Measurements from ENCODE around the gene LAMB1. TPM values are rescaled to one million over a fixed set of nuclear protein-coding genes. Genes with fewer than 3 reads are reported as not detected.

The LAMB1 gene
- total RNA-seq, 3 donors from 2014 or later: 82.0 to 165 (median 148) TPM

DNA sequence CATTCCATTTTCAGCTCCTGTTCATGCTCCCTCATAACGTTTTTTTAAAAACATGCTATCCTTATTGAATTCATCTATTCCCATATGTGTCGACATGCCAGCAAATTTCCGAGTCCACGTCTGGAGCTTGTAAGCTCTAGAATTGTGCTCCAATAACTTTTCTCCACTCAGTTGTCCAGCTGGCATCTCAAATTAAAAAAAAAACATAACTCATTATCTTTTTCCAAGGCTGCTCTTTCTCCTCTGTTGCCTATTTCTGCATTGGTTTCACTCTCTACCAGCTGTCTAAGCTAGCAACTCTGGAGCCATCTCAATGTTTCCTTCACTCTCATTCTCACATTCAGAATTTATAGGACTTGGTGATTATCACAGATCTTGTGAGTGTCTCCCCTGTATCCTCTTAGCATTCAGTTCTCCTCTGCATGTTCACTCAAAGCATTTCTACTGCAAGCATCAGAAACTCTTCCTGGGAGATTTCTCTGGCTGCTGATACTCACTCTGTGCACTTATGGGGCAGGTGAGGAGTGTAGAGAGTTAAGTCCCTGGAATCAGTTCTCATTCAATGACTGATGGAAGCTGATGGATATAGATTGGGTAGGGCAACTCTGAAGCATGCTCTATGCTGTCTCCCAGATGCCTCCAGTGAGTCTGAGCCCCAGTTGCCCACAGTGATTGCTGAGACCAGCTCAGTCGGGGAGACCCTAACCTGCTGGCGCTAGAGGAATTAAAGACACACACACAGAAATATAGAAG lies 118.7 kb downstream of the LAMB1 start:
- Histone ChIP-seq H3K4me3 (no peak overlapping the region), H3K36me3 (ENCODE audit: low read depth) (no peaks in the 10 kb centered on the region), H3K9me3 (no peaks in the 10 kb centered on the region), H3K4me1 (ENCODE audit: low read depth) (no peaks in the 10 kb centered on the region)
- ATAC-seq (no peak), DNase-seq (no peak)
- TF ChIP-seq CTCF (IDR thresholded peaks at IDR 0.05): no peak
- intact Hi-C loops (cut with DNase I, micrococcal nuclease): no loop called here

DNA sequence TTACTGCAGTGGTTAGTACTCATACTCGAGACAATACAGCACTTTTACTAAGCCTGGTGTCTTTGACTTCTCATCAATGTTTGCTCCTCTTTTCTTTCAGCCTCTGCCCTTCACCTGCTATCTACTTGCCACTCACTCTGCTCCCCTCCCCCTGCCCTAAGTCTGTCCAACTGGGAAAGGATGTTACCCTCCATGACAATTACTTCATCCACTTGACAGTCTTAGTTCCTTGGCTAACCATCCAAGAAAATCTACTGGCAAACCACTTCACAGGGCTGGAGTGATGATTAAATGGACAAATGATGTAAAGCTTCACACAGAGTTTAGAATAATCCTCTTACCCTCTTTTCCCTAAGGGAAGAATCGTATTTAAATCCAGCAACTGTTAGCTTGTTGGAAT lies 120.2 kb downstream of the LAMB1 start:
- DNase-seq (no peak), ATAC-seq (no peak)
- H3K36me3 ChIP-seq (ENCODE audit: low read depth): no peaks in the 10 kb centered on the region
- H3K4me3 ChIP-seq: no peak overlapping the region
- no peaks in the 10 kb centered on the region for H3K4me1 ChIP-seq (ENCODE audit: low read depth)
- TF ChIP-seq CTCF (IDR thresholded peaks at IDR 0.05): no peak
- intact Hi-C loops (cut with DNase I, micrococcal nuclease): no loop called here
- H3K9me3 ChIP-seq: no peaks in the 10 kb centered on the region

- ATAC-seq: peak; percentile 84
- no peaks in the 10 kb centered on the region for H3K36me3 ChIP-seq (ENCODE audit: low read depth)
- no peaks in the 10 kb centered on the region for H3K9me3 ChIP-seq
- intact Hi-C loops (cut with DNase I, micrococcal nuclease): loop anchor here (10.0 kb wide), 3 partner anchors 95 to 415 kb away; partner anchors contain the start of gene CBLL1 (in 2 of the 2)
- peak; percentile 51 for TF ChIP-seq CTCF (IDR thresholded peaks at IDR 0.05)
- no peak overlapping the region for H3K4me3 ChIP-seq
- no peaks in the 10 kb centered on the region for H3K4me1 ChIP-seq (ENCODE audit: low read depth)
- DNase-seq: peak in 1 of 3 donors; percentile 74
These were observed 123.4 kb downstream of the LAMB1 start for GRCh38 chr7:107879400-107880035.

DNA sequence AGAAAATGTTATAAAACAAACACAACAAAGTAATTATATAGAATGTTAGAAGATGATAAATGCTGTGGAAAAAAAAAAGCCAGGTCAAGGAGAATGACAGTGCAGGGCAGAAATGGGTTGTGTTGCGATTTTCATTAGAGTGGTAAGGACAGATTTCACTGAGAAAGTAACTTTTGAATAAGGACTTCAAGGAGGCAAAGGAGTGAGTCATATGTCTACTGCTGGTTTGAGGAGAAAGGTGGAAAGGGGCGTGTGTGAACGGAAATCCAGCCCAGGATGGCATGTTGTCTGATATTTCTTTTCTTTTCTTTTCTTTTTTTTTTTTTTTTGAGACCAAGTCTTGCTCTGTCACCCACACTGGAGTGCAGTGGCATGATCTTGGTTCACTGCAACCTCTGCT lies 124.3 kb downstream of the LAMB1 start:
- no peaks in the 10 kb centered on the region for H3K4me1 ChIP-seq (ENCODE audit: low read depth)
- H3K4me3 ChIP-seq: no peak overlapping the region
- TF ChIP-seq CTCF (IDR thresholded peaks at IDR 0.05): no peak
- H3K36me3 ChIP-seq (ENCODE audit: low read depth): no peaks in the 10 kb centered on the region
- intact Hi-C loops (cut with DNase I, micrococcal nuclease): loop anchor here (10.0 kb wide), 3 partner anchors 94 to 414 kb away; partner anchors contain the start of gene CBLL1 (in 2 of the 2)
- H3K9me3 ChIP-seq: no peaks in the 10 kb centered on the region
- ATAC-seq: no peak
- no peak for DNase-seq

- ATAC-seq: no peak
- no peak for DNase-seq
- no peak overlapping the region for H3K4me3 ChIP-seq
- no peaks in the 10 kb centered on the region for H3K9me3 ChIP-seq
- no peak for TF ChIP-seq CTCF (IDR thresholded peaks at IDR 0.05)
- intact Hi-C loops (cut with DNase I, micrococcal nuclease): loop anchor here (10.0 kb wide), 3 partner anchors 93 to 413 kb away; partner anchors contain the start of gene CBLL1 (in 2 of the 2)
- no peaks in the 10 kb centered on the region for H3K36me3 ChIP-seq (ENCODE audit: low read depth)
- H3K4me1 ChIP-seq (ENCODE audit: low read depth): no peaks in the 10 kb centered on the region
These were observed 125.1 kb downstream of the LAMB1 start for GRCh38 chr7:107877731-107878382.
